Measurements from ENCODE around the gene BAX. TPM values are rescaled to one million over a fixed set of nuclear protein-coding genes. Genes with fewer than 3 reads are reported as not detected.

Gene BAX
- total and polyA plus RNA-seq, 2 of the 4 experiments (the other 2 are of a cell fraction), result 23.3 to 169 TPM

DNA sequence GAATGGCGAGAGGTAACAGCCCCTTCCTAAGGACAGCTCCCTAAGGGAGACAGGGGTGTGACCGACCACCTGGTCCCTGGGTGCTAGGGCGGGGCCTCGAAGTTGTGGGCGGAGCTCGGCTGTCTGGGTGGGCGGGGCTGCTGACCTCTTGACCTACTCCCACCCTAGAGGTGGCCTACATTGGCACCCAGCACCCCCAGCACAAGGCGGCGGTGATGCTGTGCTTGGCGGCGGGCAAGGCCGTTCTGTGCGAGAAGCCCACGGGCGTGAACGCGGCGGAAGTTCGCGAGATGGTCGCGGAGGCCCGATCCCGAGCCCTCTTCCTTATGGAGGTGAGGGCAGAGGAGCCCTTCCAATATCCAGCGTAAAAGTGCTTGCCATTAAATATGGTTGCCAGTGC lies 18.8 kb upstream of the BAX start:
- intact Hi-C loops (cut with micrococcal nuclease), result no loop called here
- no peak for DNase-seq

More for the DNA sequence above, 18.8 kb upstream of the BAX start:
- no peak overlapping the region for H3K27ac ChIP-seq (ENCODE audit: insufficient read depth, low read length)
- H3K27me3 ChIP-seq (ENCODE audit: control insufficient read depth, insufficient read depth, low read length), result no peaks in the 10 kb centered on the region
- no TSS peak for BruUV-seq (replicated peaks)
- H3K56ac ChIP-seq (ENCODE audit: extremely low read depth, insufficient read depth, low read length), result no peak overlapping the region
- no peak overlapping the region for H3K18ac ChIP-seq (ENCODE audit: low read depth, low read length)
- no peak overlapping the region for H3K9ac ChIP-seq (ENCODE audit: low read depth, low read length)
- no peak overlapping the region for H4K5ac ChIP-seq (ENCODE audit: low read depth, low read length)
- peaks cover 4% of the 10 kb centered on the region; the same call in 1 of the 2 replicates for H3K9me3 ChIP-seq (ENCODE audit: control insufficient read depth, insufficient read depth, low read length)
- no peaks in the 10 kb centered on the region for H3K4me1 ChIP-seq (ENCODE audit: control insufficient read depth, insufficient read depth, low read length)
- no peak overlapping the region for H4K91ac ChIP-seq (ENCODE audit: insufficient read depth, low read depth, low read length)
- no peaks in the 10 kb centered on the region for H3K36me3 ChIP-seq (ENCODE audit: control insufficient read depth, insufficient read depth, low read length)
- no peak overlapping the region for H3K4me2 ChIP-seq (ENCODE audit: low read depth, low read length)
- no peak overlapping the region for H2AK5ac ChIP-seq (ENCODE audit: low read depth, low read length)
- TF ChIP-seq CHD1 (IDR thresholded peaks at IDR 0.05; ENCODE audit: low read depth, low read length) (no peak), MXI1 (IDR thresholded peaks at IDR 0.05; ENCODE audit: borderline replicate concordance, low read depth, low read length) (no peak), POLR2A (IDR thresholded peaks at IDR 0.05; ENCODE audit: low read depth, low read length) (no peak), CTCF (conservative IDR thresholded peaks at IDR 0.05; ENCODE audit: low read depth, low read length) (no peak), MAFK (IDR thresholded peaks at IDR 0.05; ENCODE audit: low read depth, low read length) (no peak), CEBPB (IDR thresholded peaks at IDR 0.05; ENCODE audit: low read depth, low read length) (no peak), MAZ (IDR thresholded peaks at IDR 0.05; ENCODE audit: borderline replicate concordance, low read depth, low read length) (no peak), NFE2L2 (IDR thresholded peaks at IDR 0.05; ENCODE audit: low read depth, low read length) (no peak), SMC3 (IDR thresholded peaks at IDR 0.05; ENCODE audit: low read depth, low read length) (no peak), BHLHE40 (IDR thresholded peaks at IDR 0.05; ENCODE audit: low read depth, low read length) (no peak), RAD21 (IDR thresholded peaks at IDR 0.05; ENCODE audit: low read length) (no peak), RFX5 (IDR thresholded peaks at IDR 0.05; ENCODE audit: low read depth, low read length) (no peak), FOS (IDR thresholded peaks at IDR 0.05; ENCODE audit: low read depth, low read length) (no peak), RCOR1 (IDR thresholded peaks at IDR 0.05; ENCODE audit: insufficient replicate concordance, low read length) (no peak)
- TF ChIP-seq, protein P1, sequence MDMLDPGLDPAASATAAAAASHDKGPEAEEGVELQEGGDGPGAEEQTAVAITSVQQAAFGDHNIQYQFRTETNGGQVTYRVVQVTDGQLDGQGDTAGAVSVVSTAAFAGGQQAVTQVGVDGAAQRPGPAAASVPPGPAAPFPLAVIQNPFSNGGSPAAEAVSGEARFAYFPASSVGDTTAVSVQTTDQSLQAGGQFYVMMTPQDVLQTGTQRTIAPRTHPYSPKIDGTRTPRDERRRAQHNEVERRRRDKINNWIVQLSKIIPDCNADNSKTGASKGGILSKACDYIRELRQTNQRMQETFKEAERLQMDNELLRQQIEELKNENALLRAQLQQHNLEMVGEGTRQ (IDR thresholded peaks at IDR 0.05; ENCODE audit: low read depth, low read length), result no peak
- TF ChIP-seq, protein P2, sequence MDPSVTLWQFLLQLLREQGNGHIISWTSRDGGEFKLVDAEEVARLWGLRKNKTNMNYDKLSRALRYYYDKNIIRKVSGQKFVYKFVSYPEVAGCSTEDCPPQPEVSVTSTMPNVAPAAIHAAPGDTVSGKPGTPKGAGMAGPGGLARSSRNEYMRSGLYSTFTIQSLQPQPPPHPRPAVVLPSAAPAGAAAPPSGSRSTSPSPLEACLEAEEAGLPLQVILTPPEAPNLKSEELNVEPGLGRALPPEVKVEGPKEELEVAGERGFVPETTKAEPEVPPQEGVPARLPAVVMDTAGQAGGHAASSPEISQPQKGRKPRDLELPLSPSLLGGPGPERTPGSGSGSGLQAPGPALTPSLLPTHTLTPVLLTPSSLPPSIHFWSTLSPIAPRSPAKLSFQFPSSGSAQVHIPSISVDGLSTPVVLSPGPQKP (IDR thresholded peaks at IDR 0.05; ENCODE audit: borderline replicate concordance, low read depth, low read length), result no peak
- no peaks in the 10 kb centered on the region for H3K9me1 ChIP-seq (ENCODE audit: insufficient read depth, low read length)
- no peak overlapping the region for H2BK15ac ChIP-seq (ENCODE audit: low read depth, low read length)
- 96% methylated on average over 19 of the region's 25 CpGs; no CpG with 5 or more reads in 1 of the 2 experiments for WGBS, 2 experiments (ENCODE audit: extremely low coverage in 2 of 2, insufficient read length in 1 of 2)
- H2AFZ ChIP-seq (replicated peaks; ENCODE audit: low read length, poor library complexity), result no peak overlapping the region
- no peak overlapping the region for H3K23ac ChIP-seq (ENCODE audit: low read depth, low read length)
- H3K4ac ChIP-seq (ENCODE audit: low read depth, low read length), result no peak overlapping the region
- H2BK20ac ChIP-seq (ENCODE audit: low read depth, low read length), result no peak overlapping the region
- H2BK120ac ChIP-seq (ENCODE audit: low read depth, low read length), result no peak overlapping the region
- H2AK9ac ChIP-seq (replicated peaks; ENCODE audit: low read depth, low read length, poor library complexity), result no peak overlapping the region
- no peak overlapping the region for H3K4me3 ChIP-seq (ENCODE audit: insufficient read depth, low read depth, low read length)
- no peaks in the 10 kb centered on the region for H4K20me1 ChIP-seq (ENCODE audit: insufficient read depth, low read length)
- no peak overlapping the region for H3K14ac ChIP-seq (replicated peaks; ENCODE audit: low read depth, low read length)
- CTCF ChIA-PET, result no interaction called here
- POLR2A ChIA-PET (ENCODE audit: unreplicated experiment), result no interaction called here
- no peak overlapping the region for H4K8ac ChIP-seq (ENCODE audit: low read depth in 2 of 2, low read length in 2 of 2)
- ATAC-seq (ENCODE audit: low read depth), result no peak
- dilution Hi-C loops (cut with HindIII; ENCODE audit: low sequenced_read_pairs, unreplicated experiment) (no loop called here), in situ Hi-C loops (cut with MboI; ENCODE audit: low sequenced_read_pairs) (no loop called here)
- no peak overlapping the region for H2BK5ac ChIP-seq (ENCODE audit: low read depth, low read length, poor library complexity, severe bottlenecking)
- H3K79me1 ChIP-seq (ENCODE audit: low read depth in 1 of 2, low read length in 2 of 2), result no peaks in the 10 kb centered on the region; a peak in 1 of 4 replicates

All from IMR-90 (cell line).